Stimulated activated CD4-positive, alpha-beta T cell treated with anti-CD3 and anti-CD28 coated beads, Interleukin-1b, Interleukin-23, amount 100 ng/mL, for 24 hours (primary cell): ENCODE measurements around the gene ITPRIP.

Source experiments
- DNase-seq, 4 experiments: peaks; one replicate each; pipeline ENCODE4 v3.0.0-alpha.2; 2020; ENCODE audit warnings: low read depth in 4 of 4, low spot score in 1 of 4

Gene ITPRIP

DNA sequence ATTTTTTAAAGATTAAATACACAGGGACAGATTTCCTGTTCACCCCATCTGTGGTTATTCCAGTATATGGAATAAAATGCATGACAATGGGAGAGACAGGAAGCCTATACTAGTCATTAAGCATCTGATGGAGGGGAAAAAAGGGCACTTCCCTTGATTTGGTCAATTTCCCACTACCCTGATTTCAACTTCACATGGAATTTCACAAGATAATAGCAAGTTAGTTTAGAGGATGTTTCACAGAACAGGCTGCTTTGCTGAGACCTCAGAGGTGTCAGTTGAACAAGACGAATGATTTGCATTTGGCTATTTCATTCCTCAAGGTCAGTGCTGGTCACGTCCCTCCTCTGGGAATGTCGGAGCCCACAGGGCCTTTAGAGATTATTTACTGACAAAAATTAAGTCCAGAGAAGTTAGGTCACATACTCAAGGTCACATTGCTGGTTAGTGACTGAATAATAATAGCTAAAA, 4.7 kb upstream of the ITPRIP start:
- no peak for DNase-seq

DNA sequence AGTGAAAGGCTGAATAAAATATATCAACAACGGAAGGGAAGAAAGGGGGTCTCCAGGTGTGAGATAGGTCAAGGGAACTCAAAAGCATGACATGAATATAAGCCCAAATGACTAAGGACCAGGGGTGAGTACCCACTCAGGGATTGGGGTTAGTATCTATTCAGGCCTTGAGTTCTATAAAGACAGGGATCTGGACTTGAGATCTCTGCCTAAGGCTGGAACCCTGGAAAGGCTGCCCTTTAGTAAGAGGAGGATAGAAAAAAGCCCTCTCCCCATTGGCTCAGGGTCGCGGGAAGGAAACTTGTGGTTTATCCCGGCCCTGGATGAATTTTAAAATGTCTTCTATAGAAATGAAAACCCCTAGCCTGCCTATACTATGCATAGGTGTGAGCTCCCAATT, 2.4 kb upstream of the ITPRIP start:
- no peak for DNase-seq

DNA sequence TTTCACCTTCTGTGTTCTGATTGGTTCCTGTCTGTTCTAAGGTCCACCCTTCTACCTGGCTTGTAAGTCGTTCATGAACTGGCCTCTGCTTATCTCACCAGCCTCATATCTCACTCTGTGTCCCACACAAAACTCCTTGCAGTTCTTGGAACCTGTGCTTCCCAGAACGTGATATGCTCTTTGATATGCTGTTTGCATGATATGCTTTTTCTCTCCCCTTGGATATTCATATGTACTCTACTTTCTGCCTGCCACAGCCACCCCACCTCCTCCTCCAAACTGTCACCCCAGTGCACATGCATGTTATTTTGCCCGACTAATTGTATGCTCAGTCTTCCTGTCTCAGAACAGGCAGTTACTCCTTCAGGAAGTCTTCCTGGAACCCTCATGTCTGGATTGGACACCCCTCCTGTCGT, 1.9 kb upstream of the ITPRIP start:
- DNase-seq, result no peak

DNA sequence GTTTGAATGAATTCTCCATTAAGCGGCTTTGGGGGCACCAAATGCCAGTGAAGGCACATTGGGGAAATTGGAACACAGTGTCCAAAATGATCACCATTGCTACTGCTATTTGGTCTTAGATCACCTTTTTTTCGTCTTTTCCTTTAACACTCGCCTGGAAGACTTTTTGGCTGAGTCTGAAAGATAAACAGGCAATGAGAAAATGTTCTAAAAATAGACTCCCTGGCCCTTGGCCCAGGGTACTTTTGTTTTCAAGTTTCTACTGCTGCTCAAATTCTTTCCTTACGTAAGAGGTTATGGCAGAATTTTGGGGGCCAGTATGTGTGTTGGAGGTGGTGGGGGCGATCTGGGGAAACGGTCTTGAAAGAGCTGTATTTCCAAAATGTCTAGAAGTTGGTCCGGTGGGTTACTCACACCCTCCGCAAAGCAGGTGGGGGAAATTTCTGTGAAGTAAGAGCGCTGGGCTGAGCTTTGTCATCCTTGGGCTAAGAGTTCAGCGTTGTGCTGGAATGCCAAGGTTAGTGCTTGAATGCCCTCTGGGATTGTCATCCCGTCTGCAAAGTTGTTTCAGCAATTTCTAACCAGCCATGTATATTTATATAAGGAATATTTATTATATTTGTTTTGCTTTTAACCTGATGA, 1.3 kb upstream of the ITPRIP start:
- no peak for DNase-seq

DNA sequence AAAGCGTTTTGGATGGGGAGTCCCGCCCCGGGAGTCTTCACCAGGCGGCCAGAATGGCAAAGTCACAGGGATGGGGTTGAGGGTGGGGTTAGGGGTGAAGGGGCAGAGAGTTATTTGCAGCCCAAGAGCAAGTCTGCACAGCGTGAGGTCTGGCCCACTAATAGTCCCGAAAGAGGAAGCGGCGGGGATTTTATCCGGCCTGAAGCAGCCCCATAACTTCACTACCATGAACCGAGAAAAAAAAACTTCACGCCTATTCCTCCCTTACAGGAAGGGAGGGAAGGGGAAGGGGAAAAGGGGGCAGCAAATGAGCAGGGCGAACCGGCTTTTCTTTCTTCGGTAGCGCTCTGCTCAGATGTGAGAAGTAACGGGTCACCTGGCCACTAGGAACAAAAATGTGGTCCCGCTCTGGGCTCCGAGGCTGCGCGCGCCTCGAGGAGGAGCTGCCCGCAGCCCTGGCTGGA, 712 bp downstream of the ITPRIP start:
- no peak for DNase-seq

DNA sequence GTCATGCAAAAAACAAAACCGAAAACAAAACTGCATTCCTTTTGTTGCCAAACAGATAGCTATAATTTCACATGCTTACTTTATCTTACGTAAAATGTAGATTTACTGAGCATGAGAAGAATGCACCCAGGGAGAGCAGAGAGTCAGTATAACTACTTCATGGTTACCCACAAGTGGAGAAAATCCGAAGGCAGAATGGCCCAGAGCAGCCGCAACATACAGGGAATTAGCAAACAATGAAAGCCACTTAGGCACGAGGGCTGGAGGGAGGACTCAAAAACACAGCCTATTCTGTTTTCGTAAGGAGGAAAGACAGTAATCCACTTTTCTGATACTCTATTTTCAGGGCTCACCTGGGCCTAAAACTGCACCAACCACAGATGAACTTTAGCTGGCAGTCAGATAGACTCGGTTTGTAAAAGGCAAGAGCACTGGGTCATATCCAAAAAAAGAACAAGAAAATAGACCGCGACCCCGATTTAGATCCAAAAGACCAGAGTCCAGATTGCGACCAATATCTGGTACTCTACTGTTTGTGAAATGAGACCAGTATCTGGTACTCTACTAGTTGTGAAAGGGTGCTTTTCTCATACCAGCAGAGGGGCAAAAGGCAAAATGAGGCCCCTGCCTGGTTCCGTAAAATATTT, 1.3 kb downstream of the ITPRIP start:
- no peak for DNase-seq

DNA sequence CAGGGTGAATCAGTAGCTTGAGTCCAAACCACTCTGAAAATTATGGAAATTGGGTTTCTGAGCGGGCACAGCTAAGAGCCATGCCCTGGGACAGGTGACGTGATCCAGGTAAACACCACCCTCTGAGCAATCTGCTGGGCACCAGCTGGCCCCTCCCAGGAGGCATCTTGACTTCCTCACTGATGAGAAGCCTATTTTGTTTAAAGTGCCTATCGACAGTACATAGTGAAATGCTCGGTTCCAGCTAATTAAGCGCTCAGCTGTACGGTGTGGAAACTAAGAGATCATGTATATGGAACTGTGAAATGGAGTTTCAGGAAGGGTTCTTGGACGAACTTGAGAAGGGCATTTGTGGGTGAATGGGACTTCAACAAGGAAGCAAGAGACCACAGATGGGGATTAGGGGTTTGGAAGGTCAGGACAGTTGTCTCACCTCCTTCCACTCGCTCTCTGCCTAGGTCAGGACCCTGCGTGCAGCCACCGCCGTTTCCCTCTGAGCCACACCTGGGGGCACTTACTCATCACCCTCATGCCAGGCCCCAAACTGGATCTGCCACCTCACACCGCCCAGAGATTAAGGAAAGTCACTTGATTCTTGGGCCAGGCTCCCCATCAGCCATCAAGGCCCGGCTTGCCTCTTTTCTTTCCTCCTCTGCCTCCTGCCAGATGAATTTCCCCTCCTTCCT, 3.2 kb downstream of the ITPRIP start:
- DNase-seq, result no peak

DNA sequence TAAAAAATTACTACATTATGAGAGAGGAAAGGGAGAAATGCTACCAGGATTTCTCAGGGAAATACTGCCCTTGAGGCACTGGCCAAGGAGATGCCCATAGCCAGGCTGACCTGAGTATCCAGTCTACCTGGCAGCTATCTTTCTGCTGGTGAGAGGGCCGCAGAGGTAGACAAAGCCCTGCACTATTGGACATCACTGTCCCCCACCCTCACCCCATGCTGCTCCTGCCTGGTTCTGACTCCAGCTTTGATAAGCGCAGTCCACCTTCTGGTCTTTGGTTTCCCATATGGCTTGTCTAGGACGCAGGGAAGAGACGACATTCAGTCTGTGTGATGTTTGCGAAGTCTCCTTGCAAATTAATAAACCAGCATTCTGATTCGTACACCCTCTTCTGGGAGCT, 3.7 kb downstream of the ITPRIP start:
- DNase-seq, result no peak

DNA sequence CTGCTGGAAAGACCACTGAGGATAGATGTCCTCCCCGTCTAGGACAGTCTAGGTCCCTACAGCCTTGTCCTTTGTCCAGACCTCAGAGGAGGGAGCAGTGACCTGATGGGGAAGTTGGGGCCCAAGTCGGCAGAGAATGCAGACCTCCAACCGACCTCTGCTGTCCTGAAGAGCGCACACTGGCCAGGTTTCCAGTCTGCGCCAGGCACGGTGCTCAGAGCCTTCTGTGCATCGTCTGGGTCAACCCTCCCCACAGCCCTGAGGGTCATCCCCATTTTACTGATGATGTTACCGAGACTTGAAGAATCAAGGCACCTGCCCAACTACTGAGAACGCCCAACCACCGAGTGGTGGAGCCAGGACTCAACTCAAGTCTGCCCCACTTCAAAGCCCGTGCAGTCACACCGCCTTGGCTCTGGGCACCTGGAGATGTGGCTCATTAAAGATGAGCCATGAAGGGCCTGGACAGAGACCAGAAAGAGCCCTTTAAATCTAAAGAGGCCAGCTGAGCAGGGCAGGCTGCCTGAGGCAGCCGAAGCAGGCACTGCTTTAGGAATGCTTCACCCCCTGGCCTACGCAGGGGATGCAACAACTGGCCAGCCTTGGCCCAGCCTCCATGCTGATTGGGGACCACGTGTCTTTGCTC, 4.4 kb downstream of the ITPRIP start:
- DNase-seq, result no peak

DNA sequence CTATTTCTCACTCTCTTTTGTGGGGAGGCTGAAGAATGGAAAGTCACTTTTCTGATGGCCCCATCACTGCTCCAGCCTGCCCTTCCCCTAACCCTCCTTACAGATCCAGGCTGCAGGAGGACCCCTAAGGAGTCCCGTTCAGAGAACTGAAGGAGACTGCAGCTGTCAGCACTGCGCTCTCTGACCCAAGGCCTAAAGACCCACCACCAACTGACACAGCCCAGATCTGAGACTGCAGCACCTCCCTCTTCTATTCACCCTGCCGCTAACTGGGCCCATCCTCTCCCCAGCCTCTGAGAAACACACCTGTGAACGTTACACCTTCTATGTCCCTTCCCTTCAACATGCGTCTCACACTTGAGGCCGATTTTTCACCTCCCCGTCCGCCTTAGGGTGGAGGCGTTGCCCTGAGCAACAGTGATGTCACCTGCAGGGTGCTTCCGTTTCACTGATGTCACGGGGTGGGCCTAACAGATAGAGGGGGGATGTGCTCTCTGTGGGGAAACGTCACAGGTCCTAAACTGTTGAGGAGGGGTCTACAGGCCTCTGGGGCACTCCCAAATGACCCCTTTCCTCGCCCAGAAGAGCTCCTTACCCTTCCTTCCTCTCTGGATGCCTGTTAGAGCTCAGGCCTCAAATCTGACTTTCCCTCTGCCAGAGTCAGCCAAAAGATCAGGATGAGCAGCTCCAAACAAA, 5.1 kb downstream of the ITPRIP start:
- DNase-seq, result peak in 1 of 4 experiments; percentile 34

DNA sequence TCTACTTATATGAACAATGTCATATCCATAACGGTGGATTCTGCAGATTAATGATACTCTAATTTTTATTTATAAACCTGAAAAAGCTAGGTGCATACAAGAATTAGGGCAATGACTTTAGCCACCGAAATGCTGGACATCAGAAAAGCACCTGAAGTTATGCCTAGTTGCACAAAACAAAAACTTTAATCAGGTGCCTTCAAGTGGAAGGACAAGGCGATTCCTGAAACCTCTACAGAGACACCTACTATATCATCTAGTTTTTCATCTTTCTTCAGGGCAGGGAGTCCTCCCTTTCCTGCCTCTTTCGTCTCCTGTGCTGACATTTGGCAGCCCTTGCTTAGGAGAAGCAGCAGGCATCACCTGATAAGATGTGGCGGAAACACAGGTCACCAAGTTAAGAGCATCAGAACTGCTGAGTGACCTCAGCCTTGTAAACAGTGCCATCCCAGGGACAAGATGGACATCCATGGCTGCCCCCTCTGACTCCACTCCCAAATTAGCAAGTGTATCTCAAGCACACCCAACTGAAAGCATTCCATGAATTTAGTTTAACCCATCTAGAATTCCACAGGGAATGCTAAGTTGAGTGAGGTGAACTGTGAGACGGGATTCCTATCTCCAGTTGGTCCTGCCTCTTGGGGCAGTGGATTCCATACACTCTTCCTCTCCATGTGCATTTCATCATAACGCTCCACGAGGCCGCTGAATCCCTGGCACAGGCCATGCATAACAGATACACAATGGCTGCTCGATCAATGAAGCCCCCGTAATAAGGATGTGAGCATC, 5.8 kb downstream of the ITPRIP start:
- DNase-seq, result no peak

DNA sequence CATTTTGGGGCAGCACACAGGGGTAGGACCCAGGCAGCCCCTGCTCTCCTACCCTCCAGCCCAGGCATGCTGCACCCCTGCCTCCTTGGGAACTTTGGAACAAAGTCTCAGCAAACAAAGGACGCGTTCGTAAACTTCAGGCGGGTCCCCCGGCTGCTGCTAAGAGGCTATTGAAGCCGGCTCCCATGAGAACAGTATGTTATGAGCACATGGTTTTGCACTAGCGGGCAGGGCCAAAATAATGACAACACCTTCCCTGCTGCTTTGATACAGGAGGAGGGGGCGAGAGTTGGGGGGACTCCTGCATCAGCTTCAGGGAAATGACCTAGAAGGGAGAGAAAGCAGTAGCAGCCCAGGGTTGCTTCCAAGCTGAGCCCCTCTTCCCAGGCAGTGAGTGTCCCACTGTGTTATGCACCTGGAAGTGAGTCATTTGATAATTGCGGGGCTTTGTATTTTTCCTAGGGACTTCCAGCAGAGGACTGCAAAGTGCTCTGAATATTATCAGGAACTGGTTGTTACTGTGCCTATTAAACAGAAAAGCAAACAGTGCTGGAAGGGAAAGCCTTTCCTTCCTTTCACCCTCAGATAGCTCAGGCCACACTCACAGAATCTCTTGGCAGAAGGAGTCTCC, 6.9 kb downstream of the ITPRIP start:
- no peak for DNase-seq

DNA sequence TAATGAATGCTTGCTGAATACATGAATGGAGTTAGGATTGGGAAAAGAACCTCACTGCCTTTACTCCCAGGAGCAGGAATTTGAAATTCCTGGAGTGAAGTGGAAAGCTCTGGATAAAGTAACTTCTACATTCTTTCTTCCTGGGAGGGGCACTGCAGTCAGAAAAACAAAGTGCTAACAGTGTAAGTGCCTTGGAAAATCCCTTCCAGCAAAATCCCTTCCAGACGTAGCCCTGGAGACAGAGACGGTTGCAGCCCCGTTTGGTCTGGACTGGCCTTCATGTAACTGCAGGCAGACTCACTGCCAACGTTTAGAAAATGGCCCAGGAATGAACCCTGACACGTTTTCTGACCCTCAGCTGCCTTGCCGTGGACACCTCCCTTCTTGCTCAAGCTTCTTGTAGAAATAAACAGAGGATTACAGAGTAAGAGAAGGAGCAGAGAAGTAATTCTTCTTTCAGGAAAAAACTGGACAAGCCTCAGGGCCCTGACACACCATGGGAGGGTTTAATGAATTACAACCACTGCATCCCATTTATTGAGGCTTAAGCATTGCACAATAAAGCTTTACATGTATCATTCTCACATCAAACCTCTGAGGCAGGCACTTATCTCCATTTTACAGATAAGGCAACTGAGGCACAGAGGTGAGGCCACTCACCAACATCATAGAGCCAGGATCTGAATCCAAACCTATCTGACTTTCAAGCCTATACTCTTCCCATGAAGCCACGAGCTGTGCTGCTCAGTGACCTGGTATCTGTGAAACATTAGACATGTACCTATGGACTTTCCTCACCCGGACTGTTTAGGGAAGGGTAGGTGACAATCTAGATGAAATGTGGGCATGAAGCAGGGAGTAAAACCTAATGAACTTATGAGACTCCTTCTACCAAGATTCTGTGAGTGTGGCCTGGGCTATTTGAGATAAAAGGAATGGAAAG, 7.8 kb downstream of the ITPRIP start:
- no peak for DNase-seq

DNA sequence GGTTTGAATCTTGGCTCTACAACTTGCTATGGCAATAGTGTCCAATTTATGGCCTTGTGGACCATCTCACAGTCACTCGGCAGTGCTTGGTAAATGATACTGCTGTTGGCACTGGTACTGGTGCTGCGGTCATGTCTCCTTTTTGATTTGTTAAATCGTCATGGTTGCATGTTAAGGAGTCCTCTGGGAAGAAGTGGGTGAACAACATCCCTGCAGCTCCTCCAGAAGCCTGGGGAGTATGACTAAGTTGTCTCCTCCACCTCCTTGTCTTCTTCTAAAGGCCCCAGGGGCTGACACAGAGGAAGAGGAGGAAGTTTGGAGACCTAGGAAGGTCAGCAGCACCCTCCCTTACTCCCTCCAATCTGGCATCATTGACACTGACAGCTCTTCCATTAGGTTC, 8.5 kb downstream of the ITPRIP start:
- DNase-seq, result no peak

DNA sequence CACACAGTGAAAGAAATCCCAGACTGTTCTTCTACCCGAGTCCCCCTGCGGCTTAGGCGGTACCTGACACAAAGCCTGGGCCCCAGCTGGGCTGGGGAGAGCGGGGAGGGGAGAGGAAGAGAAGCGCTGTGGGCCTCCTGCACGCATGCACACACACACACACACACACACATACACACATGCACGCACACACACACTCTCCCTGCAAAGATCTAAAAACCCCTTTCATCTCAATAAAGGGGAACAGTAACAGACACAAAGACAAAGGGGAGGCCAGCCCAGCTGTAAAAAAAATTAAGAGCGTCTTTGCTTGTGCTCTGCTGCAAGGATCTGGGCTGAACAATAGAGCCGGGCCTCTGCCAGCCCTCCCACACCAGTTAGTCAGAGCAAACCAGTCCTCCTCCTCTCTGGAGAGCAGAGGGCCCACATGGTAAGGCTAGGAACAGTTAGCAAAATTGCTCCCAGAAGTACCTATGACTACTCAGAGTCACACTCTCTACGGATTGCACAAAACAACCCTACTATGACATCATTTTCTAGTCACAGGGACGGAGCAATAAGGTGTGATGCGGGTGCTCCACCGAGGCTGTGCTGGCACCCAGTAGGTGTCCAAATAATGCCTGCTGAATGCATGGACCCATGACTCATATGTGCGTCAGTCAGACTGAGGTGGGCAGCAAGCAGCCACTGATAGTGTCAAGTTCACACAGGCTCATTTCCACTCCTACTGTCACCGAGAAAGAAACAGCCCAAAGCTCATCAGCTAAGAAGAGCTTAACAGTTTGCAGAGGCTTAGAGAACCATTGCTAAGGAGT, 9.2 kb downstream of the ITPRIP start:
- peak; percentile 39 to 65 (median 50) for DNase-seq

DNA sequence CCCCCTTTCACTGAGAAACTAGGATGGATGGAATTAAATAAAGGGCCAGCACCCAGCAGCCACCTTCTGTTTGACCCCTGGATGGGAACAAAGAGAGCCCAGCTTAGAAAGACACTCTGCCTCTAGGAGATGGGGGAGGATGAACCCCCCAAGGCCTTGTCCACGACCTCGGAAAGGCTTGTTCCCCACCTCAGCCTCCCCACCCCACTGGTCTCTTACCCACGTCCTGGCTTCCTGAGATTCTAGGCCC, 9.7 kb downstream of the ITPRIP start:
- DNase-seq, result no peak

DNA sequence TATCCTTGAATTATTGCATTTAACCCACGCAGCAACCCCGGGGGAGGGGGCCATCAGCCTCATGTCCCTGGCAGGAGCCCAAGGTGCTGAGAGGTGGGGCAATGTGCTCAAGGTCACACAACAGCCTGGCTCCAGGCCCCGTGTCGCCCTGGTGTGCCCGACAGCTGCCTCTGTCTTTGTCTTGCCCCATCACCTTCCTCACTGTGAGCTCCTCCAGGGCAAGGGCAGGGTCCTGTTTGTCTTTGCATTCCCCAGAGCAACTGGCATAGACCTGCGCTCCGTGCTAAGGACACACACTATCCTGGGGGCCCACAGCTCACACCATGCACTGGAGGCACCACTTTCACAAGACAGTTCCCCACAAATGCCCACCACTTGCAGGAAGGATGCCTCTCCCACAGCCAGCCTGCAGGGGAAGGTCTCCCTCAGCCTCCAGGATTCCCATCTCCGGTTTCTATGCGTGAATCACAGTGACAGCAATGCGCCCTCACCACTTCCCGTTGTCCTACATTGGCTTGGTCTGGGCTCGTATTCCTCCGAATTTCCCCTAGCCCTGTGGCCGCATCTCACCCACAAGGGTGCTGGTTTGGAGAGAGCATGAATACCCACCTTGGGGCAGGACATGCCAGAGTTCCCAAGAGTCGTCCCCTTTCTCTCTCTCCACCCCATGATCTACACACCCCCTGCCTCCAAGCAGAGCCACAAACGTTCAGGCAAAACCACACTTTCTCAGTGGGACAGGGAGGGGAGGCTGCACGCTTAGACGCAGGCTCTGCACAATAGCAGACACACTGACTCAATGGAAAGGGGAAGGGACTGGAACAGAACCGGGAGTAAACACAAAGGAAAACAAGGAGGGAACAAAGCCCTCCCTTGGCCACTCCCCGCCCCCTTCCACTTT, 10.3 kb downstream of the ITPRIP start:
- DNase-seq, result no peak
